ENCODE data around the gene GNMT. TPM values are rescaled to one million over a fixed set of nuclear protein-coding genes. Genes with fewer than 3 reads are reported as not detected.
A peak's percentile ranks its signal among the peaks of the same experiment; 100 is the strongest.

GNMT gene
- total RNA-seq: 4.4 and 6.5 TPM in 2 replicates
- 10.4 and 16.2 TPM in 2 replicates for polyA plus RNA-seq

- WGBS (ENCODE audit: low lambda C conversion rate, missing lambda C conversion rate): 5% methylated on average over 43 of the region's 62 CpGs
- Histone ChIP-seq H3K27ac (no peak within 1 kb of the TSS), H3K4me2 (peak within 1 kb of the TSS; percentile 100)
Observed at GRCh38 chr6:42960243-42961019, at the start of gene GNMT. Gene GNMT, plus strand, starts transcription at chr6:42960754. Its CDS starts 14 bp downstream, at chr6:42960768.

GRCh38 chr6:42911171-42912021 is 49.2 kb upstream of the GNMT start:
- H3K27me3 ChIP-seq: no peaks in the 10 kb centered on the region
- 8% methylated on average over 31 of the region's 49 CpGs for WGBS (ENCODE audit: low lambda C conversion rate, missing lambda C conversion rate)
- peak overlapping the region; percentile 87 for H3K4me2 ChIP-seq
- no peaks in the 10 kb centered on the region for H3K36me3 ChIP-seq (replicated peaks; ENCODE audit: insufficient read depth, low read depth)
- no peaks in the 10 kb centered on the region for H3K4me1 ChIP-seq (ENCODE audit: insufficient read depth)
- H2AFZ ChIP-seq: peak overlapping the region; percentile 78
- peak; percentile 64 for DNase-seq (ENCODE audit: low spot score)
- H3K27ac ChIP-seq: peak overlapping the region; percentile 7
- peak overlapping the region; percentile 1 for H3K4me3 ChIP-seq
- TF ChIP-seq, protein P1, sequence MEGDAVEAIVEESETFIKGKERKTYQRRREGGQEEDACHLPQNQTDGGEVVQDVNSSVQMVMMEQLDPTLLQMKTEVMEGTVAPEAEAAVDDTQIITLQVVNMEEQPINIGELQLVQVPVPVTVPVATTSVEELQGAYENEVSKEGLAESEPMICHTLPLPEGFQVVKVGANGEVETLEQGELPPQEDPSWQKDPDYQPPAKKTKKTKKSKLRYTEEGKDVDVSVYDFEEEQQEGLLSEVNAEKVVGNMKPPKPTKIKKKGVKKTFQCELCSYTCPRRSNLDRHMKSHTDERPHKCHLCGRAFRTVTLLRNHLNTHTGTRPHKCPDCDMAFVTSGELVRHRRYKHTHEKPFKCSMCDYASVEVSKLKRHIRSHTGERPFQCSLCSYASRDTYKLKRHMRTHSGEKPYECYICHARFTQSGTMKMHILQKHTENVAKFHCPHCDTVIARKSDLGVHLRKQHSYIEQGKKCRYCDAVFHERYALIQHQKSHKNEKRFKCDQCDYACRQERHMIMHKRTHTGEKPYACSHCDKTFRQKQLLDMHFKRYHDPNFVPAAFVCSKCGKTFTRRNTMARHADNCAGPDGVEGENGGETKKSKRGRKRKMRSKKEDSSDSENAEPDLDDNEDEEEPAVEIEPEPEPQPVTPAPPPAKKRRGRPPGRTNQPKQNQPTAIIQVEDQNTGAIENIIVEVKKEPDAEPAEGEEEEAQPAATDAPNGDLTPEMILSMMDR (IDR thresholded peaks at IDR 0.05; ENCODE audit: poor library complexity): peak; percentile 32
- no peak for TF ChIP-seq EZH2phosphoT487 (IDR thresholded peaks at IDR 0.05; ENCODE audit: low read depth, severe bottlenecking, unreplicated experiment)
- H3K9me3 ChIP-seq (ENCODE audit: low read depth): no peaks in the 10 kb centered on the region
- no peaks in the 10 kb centered on the region for H3K9me2 ChIP-seq (replicated peaks; ENCODE audit: insufficient read depth)
- no peaks in the 10 kb centered on the region for H4K20me1 ChIP-seq (ENCODE audit: insufficient read depth, poor library complexity, severe bottlenecking)
- H3K79me2 ChIP-seq: no peaks in the 10 kb centered on the region

More at GRCh38 chr6:42960243-42961019, at the start of gene GNMT:
- TF ChIP-seq, protein P1 (IDR thresholded peaks at IDR 0.05; ENCODE audit: poor library complexity): no peak
- peak; percentile 44 for TF ChIP-seq EZH2 (IDR thresholded peaks at IDR 0.05; ENCODE audit: borderline replicate concordance)
- Histone ChIP-seq H3K36me3 (replicated peaks; ENCODE audit: insufficient read depth, low read depth) (no peaks in the 10 kb centered on the region), H3K9me2 (replicated peaks; ENCODE audit: insufficient read depth) (no peaks in the 10 kb centered on the region), H2AFZ (peak within 1 kb of the TSS; percentile 92), H3K79me2 (no peaks in the 10 kb centered on the region), H4K20me1 (ENCODE audit: insufficient read depth, poor library complexity, severe bottlenecking) (no peaks in the 10 kb centered on the region), H3K27me3 (no peaks in the 10 kb centered on the region), H3K4me1 (ENCODE audit: insufficient read depth) (peaks cover 14% of the 10 kb centered on the region), H3K4me3 (peak within 1 kb of the TSS; percentile 52), H3K9me3 (ENCODE audit: low read depth) (no peaks in the 10 kb centered on the region)
- DNase-seq (ENCODE audit: low spot score): peak; percentile 77

- Histone ChIP-seq H3K9me3 (ENCODE audit: low read depth) (no peaks in the 10 kb centered on the region), H3K27me3 (no peaks in the 10 kb centered on the region), H3K9me2 (replicated peaks; ENCODE audit: insufficient read depth) (no peaks in the 10 kb centered on the region), H2AFZ (no peak overlapping the region), H3K36me3 (replicated peaks; ENCODE audit: insufficient read depth, low read depth) (no peaks in the 10 kb centered on the region), H3K4me1 (ENCODE audit: insufficient read depth) (no peaks in the 10 kb centered on the region), H3K79me2 (no peaks in the 10 kb centered on the region), H4K20me1 (ENCODE audit: insufficient read depth, poor library complexity, severe bottlenecking) (no peaks in the 10 kb centered on the region), H3K27ac (no peak overlapping the region), H3K4me2 (no peak overlapping the region), H3K4me3 (no peak overlapping the region)
- TF ChIP-seq EZH2 (IDR thresholded peaks at IDR 0.05; ENCODE audit: borderline replicate concordance): no peak
- TF ChIP-seq, protein P1 (IDR thresholded peaks at IDR 0.05; ENCODE audit: poor library complexity): no peak
- TF ChIP-seq EZH2phosphoT487 (IDR thresholded peaks at IDR 0.05; ENCODE audit: low read depth, severe bottlenecking, unreplicated experiment): no peak
- WGBS (ENCODE audit: low lambda C conversion rate, missing lambda C conversion rate): 73% methylated on average over 4 of the region's 4 CpGs
- no peak for DNase-seq (ENCODE audit: low spot score)
Observed at GRCh38 chr6:42914546-42914945, 46.0 kb upstream of the GNMT start.
